Lower leg skin (tissue), 3 donors: ENCODE measurements around the gene RNF34.

Source experiments
- POLR2A ChIP-seq, 2 donors: fragments of 450-650 bp; IDR thresholded peaks; one replicate each; pipeline ENCODE4 v1.6.1; 2016 to 2017; ENCODE audit warnings: antibody characterized with exemption in 2 of 2, mild to moderate bottlenecking in 1 of 2, moderate library complexity in 1 of 2
- TF ChIP-seq, protein P1 (sequence below), 3 donors: fragments of 450-650 bp; IDR thresholded peaks; one replicate each; pipeline ENCODE4 v1.5.1; 2016; ENCODE audit warnings: antibody characterized with exemption in 3 of 3, mild to moderate bottlenecking in 3 of 3, moderate library complexity in 2 of 3

DNA sequence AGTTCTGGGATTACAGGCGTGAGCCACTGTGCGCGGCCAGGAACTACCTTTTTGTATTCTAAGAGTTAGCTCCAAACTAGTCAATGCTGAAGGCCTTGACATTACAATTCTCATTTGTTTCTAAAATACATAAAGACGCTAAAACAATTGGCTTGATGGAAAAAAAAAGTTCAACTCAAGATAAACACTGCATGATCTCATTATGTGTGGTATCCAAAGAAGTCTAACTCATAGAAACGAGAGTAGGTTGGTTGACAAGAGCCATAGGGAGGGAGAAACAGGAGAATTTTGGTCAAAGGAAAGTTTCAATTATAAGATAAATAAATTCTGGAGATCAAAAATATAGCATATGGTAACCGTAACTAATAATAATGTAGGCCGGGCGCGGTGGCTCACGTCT, 20.0 kb upstream of the RNF34 start:
- TF ChIP-seq, protein P1, sequence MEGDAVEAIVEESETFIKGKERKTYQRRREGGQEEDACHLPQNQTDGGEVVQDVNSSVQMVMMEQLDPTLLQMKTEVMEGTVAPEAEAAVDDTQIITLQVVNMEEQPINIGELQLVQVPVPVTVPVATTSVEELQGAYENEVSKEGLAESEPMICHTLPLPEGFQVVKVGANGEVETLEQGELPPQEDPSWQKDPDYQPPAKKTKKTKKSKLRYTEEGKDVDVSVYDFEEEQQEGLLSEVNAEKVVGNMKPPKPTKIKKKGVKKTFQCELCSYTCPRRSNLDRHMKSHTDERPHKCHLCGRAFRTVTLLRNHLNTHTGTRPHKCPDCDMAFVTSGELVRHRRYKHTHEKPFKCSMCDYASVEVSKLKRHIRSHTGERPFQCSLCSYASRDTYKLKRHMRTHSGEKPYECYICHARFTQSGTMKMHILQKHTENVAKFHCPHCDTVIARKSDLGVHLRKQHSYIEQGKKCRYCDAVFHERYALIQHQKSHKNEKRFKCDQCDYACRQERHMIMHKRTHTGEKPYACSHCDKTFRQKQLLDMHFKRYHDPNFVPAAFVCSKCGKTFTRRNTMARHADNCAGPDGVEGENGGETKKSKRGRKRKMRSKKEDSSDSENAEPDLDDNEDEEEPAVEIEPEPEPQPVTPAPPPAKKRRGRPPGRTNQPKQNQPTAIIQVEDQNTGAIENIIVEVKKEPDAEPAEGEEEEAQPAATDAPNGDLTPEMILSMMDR (IDR thresholded peaks at IDR 0.05), result no peak
- no peak for TF ChIP-seq POLR2A (IDR thresholded peaks at IDR 0.05)
